ENCODE results near the gene PRSS36.

The PRSS36 gene

GRCh38 chr16:31184888-31185287 is 35.0 kb upstream of the PRSS36 start:
- peaks cover 80% of the 10 kb centered on the region for H3K36me3 ChIP-seq (ENCODE audit: insufficient read depth)
- H3K79me2 ChIP-seq (ENCODE audit: insufficient read depth, low read depth): peaks cover 98% of the 10 kb centered on the region
- H3K27ac ChIP-seq: no peak overlapping the region
- no peak for TF ChIP-seq CTCF (conservative IDR thresholded peaks at IDR 0.05; ENCODE audit: low read depth, low read length)
- H4K20me1 ChIP-seq (ENCODE audit: insufficient read depth): peaks cover 53% of the 10 kb centered on the region
- peaks cover 68% of the 10 kb centered on the region for H3K4me1 ChIP-seq (ENCODE audit: low read depth, poor library complexity, severe bottlenecking)
- H3K9ac ChIP-seq: no peak overlapping the region
- H3K4me2 ChIP-seq: no peak overlapping the region; the same call in 1 of the 2 replicates
- no peak overlapping the region for H2AFZ ChIP-seq (ENCODE audit: low read depth)
- no peak overlapping the region for H3K4me3 ChIP-seq (IDR thresholded peaks at IDR 0.05; ENCODE audit: insufficient read depth, low read depth, low read length)
- H3K27me3 ChIP-seq (ENCODE audit: insufficient read depth, low read depth): no peaks in the 10 kb centered on the region

GRCh38 chr16:31183432-31184428 is 33.9 kb upstream of the PRSS36 start:
- TF ChIP-seq CTCF (conservative IDR thresholded peaks at IDR 0.05; ENCODE audit: low read depth, low read length): no peak
- Histone ChIP-seq H3K4me1 (ENCODE audit: low read depth, poor library complexity, severe bottlenecking) (peaks cover 69% of the 10 kb centered on the region), H3K4me3 (IDR thresholded peaks at IDR 0.05; ENCODE audit: insufficient read depth, low read depth, low read length) (no peak overlapping the region), H3K4me2 (peak overlapping the region; percentile 98; the same call in 1 of the 2 replicates), H4K20me1 (ENCODE audit: insufficient read depth) (peaks cover 53% of the 10 kb centered on the region), H3K27me3 (ENCODE audit: insufficient read depth, low read depth) (no peaks in the 10 kb centered on the region), H3K9ac (no peak overlapping the region), H3K27ac (no peak overlapping the region), H3K36me3 (ENCODE audit: insufficient read depth) (peaks cover 68% of the 10 kb centered on the region), H3K79me2 (ENCODE audit: insufficient read depth, low read depth) (peaks cover 88% of the 10 kb centered on the region), H2AFZ (ENCODE audit: low read depth) (no peak overlapping the region)

- Histone ChIP-seq H3K27ac (no peak overlapping the region), H4K20me1 (ENCODE audit: insufficient read depth) (peaks cover 49% of the 10 kb centered on the region), H3K79me2 (ENCODE audit: insufficient read depth, low read depth) (peaks cover 74% of the 10 kb centered on the region), H3K9ac (no peak overlapping the region; the same call in 1 of the 2 replicates), H3K27me3 (ENCODE audit: insufficient read depth, low read depth) (no peaks in the 10 kb centered on the region), H3K36me3 (ENCODE audit: insufficient read depth) (peaks cover 56% of the 10 kb centered on the region; the same call in 1 of the 2 replicates), H3K4me2 (peak overlapping the region; percentile 98), H3K4me3 (IDR thresholded peaks at IDR 0.05; ENCODE audit: insufficient read depth, low read depth, low read length) (no peak overlapping the region), H2AFZ (ENCODE audit: low read depth) (no peak overlapping the region), H3K4me1 (ENCODE audit: low read depth, poor library complexity, severe bottlenecking) (peaks cover 70% of the 10 kb centered on the region)
- TF ChIP-seq CTCF (conservative IDR thresholded peaks at IDR 0.05; ENCODE audit: low read depth, low read length): no peak
Observed at GRCh38 chr16:31182391-31182790, 32.5 kb upstream of the PRSS36 start.

GRCh38 chr16:31181102-31181830 is 31.4 kb upstream of the PRSS36 start:
- no peak overlapping the region for H2AFZ ChIP-seq (ENCODE audit: low read depth)
- peaks cover 77% of the 10 kb centered on the region for H3K4me1 ChIP-seq (ENCODE audit: low read depth, poor library complexity, severe bottlenecking)
- peak overlapping the region; percentile 95 for H3K27ac ChIP-seq
- H3K79me2 ChIP-seq (ENCODE audit: insufficient read depth, low read depth): peaks cover 63% of the 10 kb centered on the region
- H3K27me3 ChIP-seq (ENCODE audit: insufficient read depth, low read depth): no peaks in the 10 kb centered on the region
- peaks cover 41% of the 10 kb centered on the region for H4K20me1 ChIP-seq (ENCODE audit: insufficient read depth)
- peak overlapping the region; percentile 98 for H3K4me2 ChIP-seq
- TF ChIP-seq CTCF (conservative IDR thresholded peaks at IDR 0.05; ENCODE audit: low read depth, low read length): no peak
- peaks cover 44% of the 10 kb centered on the region; the same call in 1 of the 2 replicates for H3K36me3 ChIP-seq (ENCODE audit: insufficient read depth)
- H3K9ac ChIP-seq: peak overlapping the region; percentile 99
- H3K4me3 ChIP-seq (IDR thresholded peaks at IDR 0.05; ENCODE audit: insufficient read depth, low read depth, low read length): no peak overlapping the region
